ENCODE results near the gene SLC37A4.
"Not testable (repeated sequence)": the region's sequence is repeated elsewhere in the genome, so short reads cannot be mapped to it uniquely, and the experiment has no call there.

Gene SLC37A4

GRCh38 chr11:119000906-119001305 lies 29.8 kb downstream of the SLC37A4 start:
- Histone ChIP-seq H3K4me1 (ENCODE audit: control insufficient read depth, insufficient read depth, low read length) (peaks cover 7% of the 10 kb centered on the region), H3K27me3 (ENCODE audit: control insufficient read depth, insufficient read depth, low read length, poor library complexity, severe bottlenecking) (no peaks in the 10 kb centered on the region), H3K27ac (ENCODE audit: insufficient read depth, low read depth, low read length, poor library complexity, severe bottlenecking) (no peak overlapping the region), H3K9me3 (ENCODE audit: control insufficient read depth, low read length) (no peaks in the 10 kb centered on the region), H3K4me3 (ENCODE audit: insufficient read depth, low read depth, low read length) (no peak overlapping the region), H3K36me3 (ENCODE audit: control insufficient read depth, insufficient read depth, low read length) (peaks cover 4% of the 10 kb centered on the region)
- WGBS, 2 experiments = 94 to 100% methylated on average over 1 of the region's 1 CpG

- H3K36me3 ChIP-seq (ENCODE audit: control insufficient read depth, insufficient read depth, low read length) = peaks cover 4% of the 10 kb centered on the region
- H3K4me3 ChIP-seq (ENCODE audit: insufficient read depth, low read depth, low read length) = peak overlapping the region; percentile 99
- no peaks in the 10 kb centered on the region for H3K27me3 ChIP-seq (ENCODE audit: control insufficient read depth, insufficient read depth, low read length, poor library complexity, severe bottlenecking)
- H3K4me1 ChIP-seq (ENCODE audit: control insufficient read depth, insufficient read depth, low read length) = peaks cover 7% of the 10 kb centered on the region
- WGBS, 2 experiments = 33 to 38% methylated on average over 5 to 6 of the region's 6 CpGs
- peak overlapping the region; percentile 32 for H3K27ac ChIP-seq (ENCODE audit: insufficient read depth, low read depth, low read length, poor library complexity, severe bottlenecking)
- no peaks in the 10 kb centered on the region for H3K9me3 ChIP-seq (ENCODE audit: control insufficient read depth, low read length)
Observed at GRCh38 chr11:118998822-118999221, 31.9 kb downstream of the SLC37A4 start.

DNA sequence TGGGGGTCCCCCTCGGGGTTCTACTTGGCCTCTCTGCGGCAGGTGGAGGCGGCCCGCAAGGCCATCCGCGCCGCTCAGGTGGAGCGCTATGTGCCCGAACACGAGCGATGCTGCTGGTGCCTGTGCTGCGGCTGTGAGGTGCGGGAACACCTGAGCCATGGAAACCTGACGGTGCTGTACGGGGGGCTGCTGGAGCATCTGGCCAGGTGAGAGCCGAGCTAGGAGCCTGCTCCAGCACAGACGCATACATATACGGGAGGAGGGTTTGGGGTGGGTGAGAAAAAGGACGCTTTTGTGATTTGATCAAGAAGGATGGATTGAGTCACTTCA lies 32.3 kb downstream of the SLC37A4 start:
- no peaks in the 10 kb centered on the region for H3K9me3 ChIP-seq (ENCODE audit: control insufficient read depth, low read length)
- H3K27ac ChIP-seq (ENCODE audit: insufficient read depth, low read depth, low read length, poor library complexity, severe bottlenecking) = peak overlapping the region; percentile 44
- peak overlapping the region; percentile 99 for H3K4me3 ChIP-seq (ENCODE audit: insufficient read depth, low read depth, low read length)
- H3K36me3 ChIP-seq (ENCODE audit: control insufficient read depth, insufficient read depth, low read length) = peaks cover 8% of the 10 kb centered on the region
- no peaks in the 10 kb centered on the region for H3K27me3 ChIP-seq (ENCODE audit: control insufficient read depth, insufficient read depth, low read length, poor library complexity, severe bottlenecking)
- WGBS, 2 experiments = 1% methylated on average over 19 of the region's 19 CpGs
- H3K4me1 ChIP-seq (ENCODE audit: control insufficient read depth, insufficient read depth, low read length) = peaks cover 7% of the 10 kb centered on the region

DNA sequence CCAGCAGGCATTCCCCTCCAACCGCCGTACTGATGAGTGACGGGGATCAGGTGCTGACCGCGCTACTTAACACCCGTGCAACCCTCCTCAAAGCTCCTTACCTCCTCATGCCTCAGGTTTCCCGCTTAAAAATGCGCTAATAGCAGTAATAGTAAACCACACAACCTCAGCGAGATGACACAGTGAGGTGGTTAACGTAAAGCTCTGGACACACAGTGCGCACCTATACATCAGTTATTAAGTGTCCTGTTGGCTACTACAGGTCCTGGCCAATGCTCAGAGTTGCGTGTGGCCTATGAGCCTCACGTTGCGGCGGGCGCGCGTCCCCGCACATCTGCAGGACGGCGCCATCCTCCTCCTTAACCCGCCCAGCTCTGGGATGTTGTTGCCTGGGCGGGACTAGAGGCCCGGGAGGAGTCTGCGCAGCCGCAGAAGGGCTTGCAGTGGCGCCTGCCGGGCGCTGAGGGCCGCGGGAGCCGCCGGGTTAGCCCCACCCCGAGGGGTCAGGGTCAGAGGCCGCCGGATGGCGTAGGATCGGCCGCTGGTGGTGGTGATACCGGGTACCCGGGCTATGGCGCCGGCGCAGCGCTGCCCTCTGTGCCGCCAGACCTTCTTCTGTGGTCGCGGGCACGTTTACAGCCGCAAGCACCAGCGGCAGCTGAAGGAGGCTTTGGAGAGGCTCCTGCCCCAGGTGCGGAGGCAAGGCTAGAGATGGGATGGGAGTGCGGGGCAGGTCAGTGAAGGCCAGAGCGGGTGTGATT lies 32.9 kb downstream of the SLC37A4 start, which contains the start of gene CENATAC:
TSS of gene CENATAC (plus strand) at position 512 of the 761 bp plus-strand sequence. CDS start at position 572, 60 bp downstream.
- peaks cover 7% of the 10 kb centered on the region for H3K4me1 ChIP-seq (ENCODE audit: control insufficient read depth, insufficient read depth, low read length)
- no peaks in the 10 kb centered on the region for H3K9me3 ChIP-seq (ENCODE audit: control insufficient read depth, low read length)
- H3K27ac ChIP-seq (ENCODE audit: insufficient read depth, low read depth, low read length, poor library complexity, severe bottlenecking) = peak within 1 kb of the TSS; percentile 54
- 0 to 1% methylated on average over 54 of the region's 54 CpGs for WGBS, 2 experiments
- peaks cover 8% of the 10 kb centered on the region for H3K36me3 ChIP-seq (ENCODE audit: control insufficient read depth, insufficient read depth, low read length)
- H3K27me3 ChIP-seq (ENCODE audit: control insufficient read depth, insufficient read depth, low read length, poor library complexity, severe bottlenecking) = no peaks in the 10 kb centered on the region
- H3K4me3 ChIP-seq (ENCODE audit: insufficient read depth, low read depth, low read length) = peak within 1 kb of the TSS; percentile 99

DNA sequence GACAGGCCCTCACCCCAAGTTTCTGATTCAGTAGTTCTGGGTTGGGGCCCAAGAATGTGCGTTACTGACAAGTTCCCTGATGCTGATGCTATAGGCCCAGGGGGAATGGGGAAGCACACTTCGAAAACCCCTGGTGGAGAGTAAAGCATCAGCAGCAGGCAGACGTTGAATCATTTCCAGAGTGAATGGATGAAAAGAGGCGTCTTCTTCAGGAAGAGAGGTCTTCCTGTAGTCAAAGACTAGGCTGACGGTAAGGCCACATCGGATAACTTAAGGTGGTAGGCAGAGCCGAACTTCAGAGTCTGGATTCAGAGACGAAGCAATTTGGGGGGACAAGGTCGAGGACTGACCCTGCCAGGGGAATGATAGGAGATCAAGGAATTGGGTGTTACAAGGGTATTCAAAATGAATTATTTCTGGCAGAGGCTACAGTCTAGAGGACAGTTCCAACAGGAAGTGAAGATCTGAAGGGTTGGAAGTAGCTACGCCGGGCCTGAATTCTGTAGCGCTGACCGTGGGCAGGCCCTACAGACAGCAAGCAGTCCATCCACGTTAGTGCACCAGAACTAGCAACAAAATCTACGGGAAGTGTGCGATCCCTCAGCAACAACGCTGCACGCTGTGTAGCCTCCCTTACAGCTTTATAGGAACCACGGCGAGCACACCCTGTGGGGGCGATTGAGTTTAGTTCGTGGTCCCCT lies 33.6 kb downstream of the SLC37A4 start:
- Histone ChIP-seq H3K27ac (ENCODE audit: insufficient read depth, low read depth, low read length, poor library complexity, severe bottlenecking) (no peak overlapping the region), H3K4me3 (ENCODE audit: insufficient read depth, low read depth, low read length) (peak overlapping the region; percentile 99), H3K4me1 (ENCODE audit: control insufficient read depth, insufficient read depth, low read length) (peaks cover 7% of the 10 kb centered on the region), H3K9me3 (ENCODE audit: control insufficient read depth, low read length) (no peaks in the 10 kb centered on the region), H3K27me3 (ENCODE audit: control insufficient read depth, insufficient read depth, low read length, poor library complexity, severe bottlenecking) (no peaks in the 10 kb centered on the region), H3K36me3 (ENCODE audit: control insufficient read depth, insufficient read depth, low read length) (peaks cover 8% of the 10 kb centered on the region)
- 29 to 30% methylated on average over 22 of the region's 22 CpGs for WGBS, 2 experiments

DNA sequence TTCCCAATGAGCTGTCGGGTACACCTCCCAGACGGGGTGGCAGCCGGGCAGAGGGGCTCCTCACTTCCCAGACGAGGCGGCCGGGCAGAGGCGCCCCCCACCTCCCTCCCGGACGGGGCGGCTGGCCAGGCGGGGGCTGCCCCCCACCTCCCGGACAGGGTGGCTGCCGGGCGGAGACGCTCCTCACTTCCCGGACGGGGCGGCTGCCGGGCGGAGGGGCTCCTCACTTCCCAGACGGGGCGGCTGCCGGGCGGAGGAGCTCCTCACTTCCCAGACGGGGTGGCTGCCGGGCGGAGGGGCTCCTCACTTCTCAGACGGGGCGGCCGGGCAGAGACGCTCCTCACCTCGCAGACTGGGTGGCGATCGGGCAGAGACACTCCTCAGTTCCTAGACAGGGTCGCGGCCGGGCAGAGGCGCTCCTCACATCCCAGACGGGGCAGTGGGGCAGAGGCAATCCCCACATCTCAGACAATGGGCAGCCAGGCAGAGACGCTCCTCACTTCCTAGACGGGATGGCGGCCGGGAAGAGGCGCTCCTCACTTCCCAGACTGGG lies 39.1 kb downstream of the SLC37A4 start:
- H3K36me3 ChIP-seq (ENCODE audit: control insufficient read depth, insufficient read depth, low read length); H3K27me3 ChIP-seq (ENCODE audit: control insufficient read depth, insufficient read depth, low read length, poor library complexity, severe bottlenecking); H3K4me1 ChIP-seq (ENCODE audit: control insufficient read depth, insufficient read depth, low read length); H3K4me3 ChIP-seq (ENCODE audit: insufficient read depth, low read depth, low read length); H3K9me3 ChIP-seq (ENCODE audit: control insufficient read depth, low read length); H3K27ac ChIP-seq (ENCODE audit: insufficient read depth, low read depth, low read length, poor library complexity, severe bottlenecking): not testable (repeated sequence)
- WGBS, 2 experiments = 94 to 95% methylated on average over 42 to 44 of the region's 44 CpGs

DNA sequence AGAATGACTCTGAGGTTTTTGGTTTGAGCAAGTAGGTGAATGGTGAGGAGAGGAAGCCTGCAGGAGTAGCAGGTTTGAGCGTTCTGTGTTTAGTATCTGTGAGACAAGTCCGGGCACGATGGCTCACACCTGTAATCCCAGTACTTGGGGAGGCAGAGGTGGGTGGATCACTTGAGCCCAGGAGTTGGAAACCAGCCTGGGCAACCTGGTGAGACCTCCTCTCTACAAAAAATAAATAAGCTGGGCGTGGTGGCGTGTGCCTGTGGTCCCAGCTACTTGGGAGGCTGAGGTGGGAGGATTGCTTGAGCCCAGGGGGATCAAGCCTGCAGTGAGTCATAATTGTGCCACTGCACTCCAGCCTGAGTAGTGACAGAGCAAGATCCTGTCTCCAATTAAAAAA lies 42.4 kb downstream of the SLC37A4 start:
- no peaks in the 10 kb centered on the region for H3K9me3 ChIP-seq (ENCODE audit: control insufficient read depth, low read length)
- WGBS, 2 experiments = 91 to 96% methylated on average over 5 of the region's 5 CpGs
- H3K27ac ChIP-seq (ENCODE audit: insufficient read depth, low read depth, low read length, poor library complexity, severe bottlenecking) = no peak overlapping the region
- no peaks in the 10 kb centered on the region for H3K4me1 ChIP-seq (ENCODE audit: control insufficient read depth, insufficient read depth, low read length)
- no peak overlapping the region for H3K4me3 ChIP-seq (ENCODE audit: insufficient read depth, low read depth, low read length)
- H3K36me3 ChIP-seq (ENCODE audit: control insufficient read depth, insufficient read depth, low read length) = no peaks in the 10 kb centered on the region
- no peaks in the 10 kb centered on the region for H3K27me3 ChIP-seq (ENCODE audit: control insufficient read depth, insufficient read depth, low read length, poor library complexity, severe bottlenecking)

DNA sequence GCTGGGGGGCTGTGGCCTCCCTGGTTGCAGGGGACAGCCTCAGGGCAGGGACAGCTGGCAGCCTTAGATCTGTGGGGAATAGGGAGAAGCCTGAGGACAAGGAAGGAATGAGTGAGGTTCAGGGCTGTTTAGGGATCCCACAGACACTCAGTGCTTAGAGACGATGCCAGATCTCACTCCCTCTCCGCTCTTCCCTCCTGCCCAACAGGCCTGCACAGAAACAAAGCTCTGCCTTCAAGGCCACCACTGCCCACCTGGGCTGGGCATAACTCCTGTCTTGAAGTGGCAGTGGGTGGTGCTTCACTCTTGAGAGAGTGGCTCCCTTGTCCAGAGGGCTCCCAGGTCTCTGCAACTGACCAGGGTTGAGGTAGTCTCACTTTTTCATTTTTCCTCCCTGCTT lies 45.9 kb downstream of the SLC37A4 start:
- Histone ChIP-seq H3K4me3 (ENCODE audit: insufficient read depth, low read depth, low read length) (no peak overlapping the region), H3K4me1 (ENCODE audit: control insufficient read depth, insufficient read depth, low read length) (peaks cover under 1% of the 10 kb centered on the region), H3K36me3 (ENCODE audit: control insufficient read depth, insufficient read depth, low read length) (no peaks in the 10 kb centered on the region), H3K27me3 (ENCODE audit: control insufficient read depth, insufficient read depth, low read length, poor library complexity, severe bottlenecking) (no peaks in the 10 kb centered on the region), H3K27ac (ENCODE audit: insufficient read depth, low read depth, low read length, poor library complexity, severe bottlenecking) (no peak overlapping the region), H3K9me3 (ENCODE audit: control insufficient read depth, low read length) (no peaks in the 10 kb centered on the region)
- WGBS, 2 experiments = 89 to 91% methylated on average over 2 of the region's 2 CpGs

- H3K27me3 ChIP-seq (ENCODE audit: control insufficient read depth, insufficient read depth, low read length, poor library complexity, severe bottlenecking); H3K27ac ChIP-seq (ENCODE audit: insufficient read depth, low read depth, low read length, poor library complexity, severe bottlenecking); H3K4me1 ChIP-seq (ENCODE audit: control insufficient read depth, insufficient read depth, low read length); H3K4me3 ChIP-seq (ENCODE audit: insufficient read depth, low read depth, low read length); H3K9me3 ChIP-seq (ENCODE audit: control insufficient read depth, low read length); H3K36me3 ChIP-seq (ENCODE audit: control insufficient read depth, insufficient read depth, low read length): not testable (repeated sequence)
- WGBS, 2 experiments = 88% methylated on average over 8 of the region's 8 CpGs
Observed at GRCh38 chr11:118984337-118984736, 46.3 kb downstream of the SLC37A4 start.

- H3K4me3 ChIP-seq (ENCODE audit: insufficient read depth, low read depth, low read length) = no peak overlapping the region
- H3K9me3 ChIP-seq (ENCODE audit: control insufficient read depth, low read length) = no peaks in the 10 kb centered on the region
- WGBS, 2 experiments = 68 to 70% methylated on average over 21 of the region's 21 CpGs
- peaks cover 13% of the 10 kb centered on the region for H3K4me1 ChIP-seq (ENCODE audit: control insufficient read depth, insufficient read depth, low read length)
- H3K27me3 ChIP-seq (ENCODE audit: control insufficient read depth, insufficient read depth, low read length, poor library complexity, severe bottlenecking) = no peaks in the 10 kb centered on the region
- H3K27ac ChIP-seq (ENCODE audit: insufficient read depth, low read depth, low read length, poor library complexity, severe bottlenecking) = no peak overlapping the region
- H3K36me3 ChIP-seq (ENCODE audit: control insufficient read depth, insufficient read depth, low read length) = no peaks in the 10 kb centered on the region
Observed at GRCh38 chr11:118980191-118980881, 50.3 kb downstream of the SLC37A4 start.

All from ectodermal cell (in vitro differentiated cells).